GM06990 (cell line): ENCODE results near the gene MYO5B.

ENCODE experiments used
- DNase-seq: peaks from one replicate; pipeline ENCODE4 v3.0.0-alpha.2; 2011; ENCODE audit not compliant: insufficient read length; ENCODE audit errors: extremely low read depth
- H3K27me3 ChIP-seq: replicated peaks from 2 replicates; pipeline ENCODE4 v1.6.0; 2011; ENCODE audit warnings: low read length; ENCODE audit not compliant: control insufficient read depth, insufficient read depth
- H3K36me3 ChIP-seq: 2 replicates; pipeline ENCODE4 v1.5.1; 2011; ENCODE audit warnings: low read length; ENCODE audit not compliant: control insufficient read depth, insufficient read depth
- H3K4me3 ChIP-seq: replicated peaks from 2 replicates; pipeline ENCODE4 v1.5.1; 2011; ENCODE audit warnings: low read depth, mild to moderate bottlenecking, control low read depth, low read length
- CTCF ChIP-seq: IDR thresholded peaks from 2 replicates; pipeline ENCODE4 v1.5.1; 2011; ENCODE audit warnings: low read length, control low read depth, mild to moderate bottlenecking, inconsistent platforms; ENCODE audit not compliant: insufficient read depth, poor library complexity, severe bottlenecking

Gene MYO5B

GRCh38 chr18:50127516-50128210 is 67.3 kb downstream of the MYO5B start:
- no peak for TF ChIP-seq CTCF
- H3K4me3 ChIP-seq: no peak overlapping the region
- H3K36me3 ChIP-seq: no peaks in the 10 kb centered on the region
- no peak for DNase-seq
- no peaks in the 10 kb centered on the region; the same call in 1 of the 2 replicates for H3K27me3 ChIP-seq

GRCh38 chr18:50126471-50126870 is 68.5 kb downstream of the MYO5B start:
- TF ChIP-seq CTCF: no peak
- Histone ChIP-seq H3K27me3 (no peaks in the 10 kb centered on the region; the same call in 1 of the 2 replicates), H3K4me3 (no peak overlapping the region)

GRCh38 chr18:50125456-50125855 is 69.5 kb downstream of the MYO5B start:
- Histone ChIP-seq H3K36me3 (no peaks in the 10 kb centered on the region), H3K4me3 (no peak overlapping the region), H3K27me3 (no peaks in the 10 kb centered on the region; the same call in 1 of the 2 replicates)
- no peak for TF ChIP-seq CTCF
- DNase-seq: no peak

More at GRCh38 chr18:50126471-50126870, 68.5 kb downstream of the MYO5B start:
- DNase-seq: no peak
- H3K36me3 ChIP-seq: no peaks in the 10 kb centered on the region

- H3K27me3 ChIP-seq: peaks cover 1% of the 10 kb centered on the region; the same call in 1 of the 2 replicates
- H3K36me3 ChIP-seq: no peaks in the 10 kb centered on the region
- no peak overlapping the region for H3K4me3 ChIP-seq
- no peak for DNase-seq
- no peak for TF ChIP-seq CTCF
Observed at GRCh38 chr18:50119296-50119695, 75.7 kb downstream of the MYO5B start.

- DNase-seq: no peak
- H3K4me3 ChIP-seq: no peak overlapping the region
- H3K27me3 ChIP-seq: peaks cover 1% of the 10 kb centered on the region; the same call in 1 of the 2 replicates
- H3K36me3 ChIP-seq: no peaks in the 10 kb centered on the region
- TF ChIP-seq CTCF: no peak
Observed at GRCh38 chr18:50117863-50118262, 77.1 kb downstream of the MYO5B start.
